H9 (cell line): ENCODE measurements around the gene NR0B1. TPM values are rescaled to one million over a fixed set of nuclear protein-coding genes. Genes with fewer than 3 reads are reported as not detected.

Source experiments
- DNase-seq: peaks from one replicate; pipeline ENCODE4 v3.0.0-alpha.2; 2017
- H2AFZ ChIP-seq: one replicate; pipeline ENCODE4 v1.6.1; 2013; ENCODE audit warnings: mild to moderate bottlenecking, low read length, control low read depth, moderate library complexity
- H2AK5ac ChIP-seq: 2 replicates; pipeline ENCODE4 v1.6.1; 2013; ENCODE audit warnings: low read length, control low read depth, mixed read lengths; ENCODE audit not compliant: insufficient read length
- H2BK120ac ChIP-seq: one replicate; pipeline ENCODE4 v1.6.1; 2013; ENCODE audit warnings: low read depth, mild to moderate bottlenecking, low read length, control low read depth, inconsistent platforms; ENCODE audit not compliant: poor library complexity, severe bottlenecking
- H2BK12ac ChIP-seq: 2 replicates; pipeline ENCODE4 v1.6.1; 2013; ENCODE audit warnings: low read length, control low read depth, mixed read lengths, low read depth; ENCODE audit not compliant: insufficient read length
- H2BK15ac ChIP-seq: 2 replicates; pipeline ENCODE4 v1.6.1; 2013; ENCODE audit warnings: low read depth, low read length, control low read depth
- H2BK20ac ChIP-seq: one replicate; pipeline ENCODE4 v1.6.1; 2013; ENCODE audit warnings: low read depth, mild to moderate bottlenecking, low read length, control low read depth, inconsistent platforms; ENCODE audit not compliant: poor library complexity, severe bottlenecking
- H2BK5ac ChIP-seq: 2 replicates; pipeline ENCODE4 v1.6.1; 2013; ENCODE audit warnings: low read length, control low read depth, mixed read lengths; ENCODE audit not compliant: insufficient read length
- H3K14ac ChIP-seq: 2 replicates; pipeline ENCODE4 v1.6.1; 2013; ENCODE audit warnings: low read length, control low read depth; ENCODE audit not compliant: insufficient read depth
- H3K18ac ChIP-seq: 2 replicates; pipeline ENCODE4 v1.6.1; 2013; ENCODE audit warnings: low read depth, mild to moderate bottlenecking, mixed read lengths, low read length, control low read depth; ENCODE audit not compliant: insufficient read length
- H3K23ac ChIP-seq: 2 replicates; pipeline ENCODE4 v1.6.1; 2013; ENCODE audit warnings: low read length, control low read depth, mixed read lengths, low read depth; ENCODE audit not compliant: insufficient read length
- H3K23me2 ChIP-seq: 2 replicates; pipeline ENCODE4 v1.6.1; 2013; ENCODE audit warnings: low read depth, mild to moderate bottlenecking, mixed read lengths, low read length, control low read depth; ENCODE audit not compliant: insufficient read length, poor library complexity, severe bottlenecking
- H3K27ac ChIP-seq: 2 replicates; pipeline ENCODE4 v1.5.1; 2013; ENCODE audit warnings: low read length, control low read depth, mixed read lengths, low read depth; ENCODE audit not compliant: insufficient read length
- H3K27me3 ChIP-seq: 2 replicates; pipeline ENCODE4 v1.6.1; 2013; ENCODE audit warnings: low read length, control low read depth, inconsistent platforms; ENCODE audit not compliant: insufficient read depth
- H3K4ac ChIP-seq: 2 replicates; pipeline ENCODE4 v1.6.1; 2013; ENCODE audit warnings: low read depth, mild to moderate bottlenecking, control low read depth, inconsistent platforms, low read length, moderate library complexity
- H3K4me1 ChIP-seq: 2 replicates; pipeline ENCODE4 v1.6.1; 2013; ENCODE audit warnings: low read length, control low read depth, inconsistent platforms; ENCODE audit not compliant: insufficient read depth
- H3K4me2 ChIP-seq: 2 replicates; pipeline ENCODE4 v1.6.1; 2013; ENCODE audit warnings: low read length, control low read depth, mixed read lengths; ENCODE audit not compliant: insufficient read length, insufficient read depth
- H3K56ac ChIP-seq: 2 replicates; pipeline ENCODE4 v1.6.1; 2013; ENCODE audit warnings: low read depth, mild to moderate bottlenecking, mixed read lengths, low read length, control low read depth; ENCODE audit not compliant: insufficient read length
- H3K79me1 ChIP-seq: 2 replicates; pipeline ENCODE4 v1.6.1; 2013; ENCODE audit warnings: low read depth, mild to moderate bottlenecking, moderate library complexity, low read length, control low read depth, inconsistent platforms; ENCODE audit not compliant: insufficient read depth, poor library complexity, severe bottlenecking
- H3K79me2 ChIP-seq: 2 replicates; pipeline ENCODE4 v1.6.1; 2013; ENCODE audit warnings: low read length, control low read depth, inconsistent platforms; ENCODE audit not compliant: insufficient read depth
- H3K9ac ChIP-seq: 2 replicates; pipeline ENCODE4 v1.6.1; 2013; ENCODE audit warnings: low read length, control low read depth, mixed read lengths; ENCODE audit not compliant: insufficient read length; ENCODE audit errors: extremely low read depth
- H3K9me3 ChIP-seq: one replicate; pipeline ENCODE4 v1.6.1; 2013; ENCODE audit warnings: low read depth, low read length, inconsistent platforms; ENCODE audit not compliant: control insufficient read depth
- H3T11ph ChIP-seq: one replicate; pipeline ENCODE4 v1.6.1; 2013; ENCODE audit warnings: mild to moderate bottlenecking, low read length, control low read depth, inconsistent platforms
- H4K20me1 ChIP-seq: one replicate; pipeline ENCODE4 v1.6.1; 2013; ENCODE audit not compliant: control insufficient read depth, insufficient read length, insufficient read depth
- H4K5ac ChIP-seq: 2 replicates; pipeline ENCODE4 v1.6.1; 2013; ENCODE audit warnings: low read depth, mild to moderate bottlenecking, mixed read lengths, low read length, control low read depth; ENCODE audit not compliant: insufficient read length
- H4K8ac ChIP-seq: replicated peaks from 2 replicates; pipeline ENCODE4 v1.6.1; 2013; ENCODE audit warnings: low read length, control low read depth, mixed read lengths, low read depth; ENCODE audit not compliant: insufficient read length
- H4K91ac ChIP-seq: 2 replicates; pipeline ENCODE4 v1.6.1; 2013; ENCODE audit warnings: low read depth, mild to moderate bottlenecking, moderate library complexity, mixed read lengths, low read length, control low read depth; ENCODE audit not compliant: insufficient read length
- H3K27ac Mint-ChIP-seq, 3 experiments: 2 replicates in 2 of 3; 3 replicates in 1 of 3; pipeline ENCODE4 v1.8.0; 2020 to 2021; ENCODE audit warnings: mixed read lengths in 3 of 3, mild to moderate bottlenecking in 1 of 3, moderate library complexity in 1 of 3
- H3K27me3 Mint-ChIP-seq: 2 replicates; pipeline ENCODE4 v1.8.0; 2021; ENCODE audit warnings: low read depth, mild to moderate bottlenecking, moderate library complexity, mixed read lengths
- H3K36me3 Mint-ChIP-seq, 3 experiments: 2 replicates in 2 of 3; 3 replicates in 1 of 3; pipeline ENCODE4 v1.8.0; 2020 to 2021; ENCODE audit warnings: low read depth in 3 of 3, mixed read lengths in 3 of 3; ENCODE audit not compliant: insufficient read depth in 1 of 3
- H3K4me1 Mint-ChIP-seq, 2 experiments: 2 replicates each; pipeline ENCODE4 v1.8.0; 2020; ENCODE audit warnings: mixed read lengths in 2 of 2
- H3K4me3 Mint-ChIP-seq, 2 experiments: 2 replicates in 1 of 2; 3 replicates in 1 of 2; pipeline ENCODE4 v1.8.0; 2020 to 2021; ENCODE audit warnings: mild to moderate bottlenecking in 2 of 2, mixed read lengths in 2 of 2, moderate library complexity in 1 of 2
- H3K9me3 Mint-ChIP-seq, 2 experiments: 2 replicates in 1 of 2; 3 replicates in 1 of 2; pipeline ENCODE4 v1.8.0; 2020; ENCODE audit warnings: mild to moderate bottlenecking in 2 of 2, mixed read lengths in 2 of 2, moderate library complexity in 1 of 2
- CTCF ChIP-seq: fragments of 200-600 bp; sonication (generic); conservative IDR thresholded peaks from 3 replicates; pipeline ENCODE4 v1.8.0; 2021; ENCODE audit warnings: antibody characterized with exemption, mild to moderate bottlenecking
- WGBS: extraction: QIAGEN DNeasy Blood & Tissue Kit; methylation state at CpG from one replicate; pipeline ENCODE4 v1.1.7; 2013; ENCODE audit warnings: missing lambda C conversion rate, low lambda C conversion rate, mixed read lengths; ENCODE audit not compliant: insufficient read length; ENCODE audit errors: extremely low coverage; 5-methylcytosine and 5-hydroxymethylcytosine counted together
- total RNA-seq: library from RNA; stranded (reverse); gene quantifications from 2 replicates; pipeline ENCODE4 v1.2.1, GENCODE V29; 2021

The NR0B1 gene
- total RNA-seq, 1 experiment from 2014 or later, result not detected

DNA sequence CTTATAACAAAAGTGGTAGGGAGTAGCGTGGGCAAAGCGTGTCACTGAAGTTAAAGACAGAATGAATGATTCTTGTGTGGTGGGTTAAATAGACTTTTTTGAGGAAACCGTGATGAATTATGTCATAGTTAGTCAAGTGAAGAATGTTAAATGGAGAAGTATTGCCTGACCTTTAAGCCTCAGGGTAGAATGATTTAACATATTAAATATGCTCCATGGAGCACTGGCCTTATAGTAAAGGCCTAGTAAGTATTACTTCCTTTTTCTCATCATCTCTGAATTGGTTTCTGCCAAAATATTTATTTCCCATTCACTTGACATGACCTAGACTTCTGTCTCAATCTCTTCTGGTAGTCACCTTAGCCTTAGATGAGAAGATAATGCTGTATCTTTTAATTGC is 38.6 kb downstream of the NR0B1 start:
- no peak overlapping the region for H3K27ac Mint-ChIP-seq
- Histone ChIP-seq H3K56ac (no peak overlapping the region), H3K9ac (no peak overlapping the region), H3K4me2 (no peak overlapping the region), H2BK20ac (no peak overlapping the region), H3K9me3 (no peaks in the 10 kb centered on the region), H2BK15ac (no peak overlapping the region), H4K8ac (no peak overlapping the region), H3K79me1 (no peaks in the 10 kb centered on the region), H4K5ac (no peak overlapping the region), H3K79me2 (no peaks in the 10 kb centered on the region), H4K91ac (no peak overlapping the region), H3K23me2 (no peaks in the 10 kb centered on the region), H2BK120ac (no peak overlapping the region), H3K27ac (no peak overlapping the region), H4K20me1 (no peaks in the 10 kb centered on the region), H2BK5ac (no peak overlapping the region), H2BK12ac (no peak overlapping the region), H3K27me3 (no peaks in the 10 kb centered on the region), H3K18ac (no peak overlapping the region), H2AK5ac (no peak overlapping the region), H3K4me1 (no peaks in the 10 kb centered on the region), H3K14ac (no peak overlapping the region), H2AFZ (no peak overlapping the region), H3T11ph (no peak overlapping the region), H3K4ac (no peak overlapping the region), H3K23ac (no peak overlapping the region)
- WGBS, result no CpG with 5 or more reads among the region's 3 CpGs
- no peak for TF ChIP-seq CTCF
- no peak overlapping the region for H3K4me3 Mint-ChIP-seq
- no peaks in the 10 kb centered on the region; a peak in 2 of 7 replicates for H3K36me3 Mint-ChIP-seq
- peaks cover 6 to 51% of the 10 kb centered on the region in 2 experiments; a peak in 4 of 5 replicates for H3K9me3 Mint-ChIP-seq
- no peaks in the 10 kb centered on the region for H3K27me3 Mint-ChIP-seq
- peaks cover 3% of the 10 kb centered on the region in 2 experiments; a peak in 2 of 4 replicates for H3K4me1 Mint-ChIP-seq
- DNase-seq, result no peak
